H1 (cell line): ENCODE data around the gene AIF1L. TPM values are rescaled to one million over a fixed set of nuclear protein-coding genes. Genes with fewer than 3 reads are reported as not detected.

Experiments
- CTCF ChIA-PET: fragments of 300-600 bp; sonication (Branson Sonifier 250); formaldehyde crosslinking; loops from one replicate; lab custom pipeline; 2021; ENCODE audit not compliant: partially characterized antibody; lab: Charles Lee
- POLR2A ChIA-PET: fragments of 300-600 bp; sonication (Branson Sonifier 250); formaldehyde crosslinking; loops from one replicate; lab custom pipeline; 2021; ENCODE audit warnings: inconsistent platforms; ENCODE audit not compliant: partially characterized antibody; lab: Charles Lee
- DNase-seq, 2 experiments: peaks; one replicate each; pipeline versions ENCODE4 v3.0.0 to v3.0.0-alpha.2; 2010 to 2022; ENCODE audit warnings: low spot score in 2 of 2, low read depth in 1 of 2, mixed read lengths in 1 of 2
- FAIRE-seq: peaks from 2 replicates; lab custom pipeline; 2011; peaks lifted over from hg19 to GRCh38; lab: Jason Lieb, UNC
- H2AFZ ChIP-seq: 2 replicates; pipeline ENCODE4 v1.8.1; 2012; ENCODE audit warnings: low read length, inconsistent platforms
- H2AK5ac ChIP-seq: 2 replicates; pipeline ENCODE4 v1.6.1; 2013; ENCODE audit warnings: low read depth, low read length
- H2BK120ac ChIP-seq: replicated peaks from 2 replicates; pipeline ENCODE3; 2013; ENCODE audit warnings: low read depth, low read length, inconsistent platforms
- H2BK12ac ChIP-seq: 2 replicates; pipeline ENCODE4 v1.6.1; 2013; ENCODE audit warnings: low read depth, low read length
- H2BK15ac ChIP-seq: 2 replicates; pipeline ENCODE4 v1.6.1; 2013; ENCODE audit warnings: low read length
- H2BK20ac ChIP-seq: 2 replicates; pipeline ENCODE4 v1.6.1; 2013; ENCODE audit warnings: low read length
- H2BK5ac ChIP-seq: 2 replicates; pipeline ENCODE4 v1.6.1; 2013; ENCODE audit warnings: low read depth, low read length
- H3K14ac ChIP-seq: 2 replicates; pipeline ENCODE4 v1.6.1; 2013; ENCODE audit warnings: inconsistent platforms; ENCODE audit not compliant: insufficient read length
- H3K18ac ChIP-seq: 2 replicates; pipeline ENCODE4 v1.6.1; 2013; ENCODE audit warnings: low read length; ENCODE audit errors: extremely low read depth
- H3K23ac ChIP-seq: 2 replicates; pipeline ENCODE4 v1.6.1; 2013; ENCODE audit warnings: inconsistent platforms; ENCODE audit not compliant: insufficient read length
- H3K23me2 ChIP-seq: 2 replicates; pipeline ENCODE4 v1.6.1; 2013; ENCODE audit warnings: low read depth, low read length
- H3K27ac ChIP-seq: 2 replicates; pipeline ENCODE4 v1.6.1; 2011; ENCODE audit warnings: low read depth, low read length, inconsistent platforms
- H3K27me3 ChIP-seq, 4 experiments: replicated peaks in 1 of 4; 1 replicate in 1 of 4; 2 replicates in 3 of 4; pipeline versions ENCODE4 v1.6.1 to v1.8.1; 2011 to 2013; ENCODE audit warnings: low read length in 3 of 4, mild to moderate bottlenecking in 3 of 4, inconsistent platforms in 2 of 4, mixed read lengths in 2 of 4, moderate library complexity in 1 of 4; ENCODE audit not compliant: control insufficient read depth in 3 of 4, insufficient read depth in 3 of 4; ENCODE audit errors: extremely low read depth in 1 of 4
- H3K36me3 ChIP-seq, 4 experiments: 2 replicates each; pipeline versions ENCODE4 v1.6.1 to v1.8.1; 2011 to 2013; ENCODE audit warnings: mild to moderate bottlenecking in 4 of 4, low read length in 3 of 4, moderate library complexity in 2 of 4, control low read depth in 1 of 4, inconsistent platforms in 1 of 4; ENCODE audit not compliant: insufficient read depth in 4 of 4, control insufficient read depth in 2 of 4
- H3K4ac ChIP-seq: replicated peaks from 2 replicates; pipeline ENCODE3; 2013; ENCODE audit warnings: low read length, low read depth, mixed read lengths, inconsistent platforms; ENCODE audit not compliant: insufficient read length
- H3K4me1 ChIP-seq, 4 experiments: replicated peaks in 1 of 4; 1 replicate in 1 of 4; 2 replicates in 3 of 4; pipeline versions ENCODE4 v1.6.1 to v1.8.1; 2011 to 2013; ENCODE audit warnings: low read length in 3 of 4, inconsistent platforms in 2 of 4, mixed read lengths in 1 of 4; ENCODE audit not compliant: insufficient read depth in 4 of 4, control insufficient read depth in 3 of 4
- H3K4me2 ChIP-seq, 2 experiments: 2 replicates each; pipeline versions ENCODE4 v1.6.1 to v1.8.1; 2011 to 2013; ENCODE audit warnings: low read depth in 2 of 2, low read length in 2 of 2, control low read depth in 1 of 2, inconsistent platforms in 1 of 2, mild to moderate bottlenecking in 1 of 2; ENCODE audit not compliant: insufficient read depth in 1 of 2
- H3K4me3 ChIP-seq, 4 experiments: fragments of 200-600, 300-600 bp in 1 of 4; sonication (generic), shearing (Covaris generic), sonication (Bioruptor Twin) in 1 of 4; 2 replicates each; pipeline versions ENCODE4 v1.5.1 to v1.8.1; 2011 to 2016; ENCODE audit warnings: low read length in 4 of 4, low read depth in 3 of 4, control low read depth in 2 of 4, inconsistent platforms in 2 of 4, mild to moderate bottlenecking in 2 of 4, mixed read lengths in 1 of 4, moderate library complexity in 1 of 4; ENCODE audit not compliant: insufficient read depth in 2 of 4; ENCODE audit errors: extremely low read depth in 1 of 4
- H3K56ac ChIP-seq: replicated peaks from 2 replicates; pipeline ENCODE3; 2013; ENCODE audit warnings: low read depth, mild to moderate bottlenecking, mixed read lengths, low read length, inconsistent platforms; ENCODE audit not compliant: insufficient read length
- H3K79me1 ChIP-seq: 2 replicates; pipeline ENCODE4 v1.6.1; 2013; ENCODE audit warnings: low read depth, low read length, control low read depth
- H3K79me2 ChIP-seq, 2 experiments: 2 replicates each; pipeline versions ENCODE4 v1.6.1 to v1.8.1; 2012 to 2013; ENCODE audit warnings: low read length in 2 of 2, mild to moderate bottlenecking in 2 of 2, inconsistent platforms in 1 of 2; ENCODE audit not compliant: insufficient read depth in 2 of 2, control insufficient read depth in 1 of 2
- H3K9ac ChIP-seq, 4 experiments: replicated peaks in 1 of 4; 1 replicate in 1 of 4; 2 replicates in 3 of 4; pipeline versions ENCODE4 v1.6.1 to v1.8.1; 2011 to 2013; ENCODE audit warnings: low read depth in 3 of 4, low read length in 3 of 4, control low read depth in 2 of 4, mild to moderate bottlenecking in 2 of 4, moderate library complexity in 2 of 4, inconsistent platforms in 1 of 4; ENCODE audit errors: extremely low read depth in 1 of 4
- H3K9me3 ChIP-seq, 2 experiments: 2 replicates each; pipeline versions ENCODE4 v1.6.1 to v1.8.1; 2012 to 2013; ENCODE audit warnings: mild to moderate bottlenecking in 2 of 2, moderate library complexity in 2 of 2, control low read depth in 1 of 2, inconsistent platforms in 1 of 2, low read depth in 1 of 2, low read length in 1 of 2, mixed read lengths in 1 of 2; ENCODE audit not compliant: insufficient read depth in 2 of 2
- H4K20me1 ChIP-seq, 2 experiments: replicated peaks in 1 of 2; 2 replicates each; pipeline versions ENCODE3 to v1.8.1; 2011 to 2013; ENCODE audit warnings: inconsistent platforms in 2 of 2, low read length in 2 of 2, mild to moderate bottlenecking in 1 of 2; ENCODE audit not compliant: insufficient read depth in 2 of 2, control insufficient read depth in 1 of 2
- H4K5ac ChIP-seq: 2 replicates; pipeline ENCODE4 v1.6.1; 2013; ENCODE audit warnings: low read length, low read depth, mixed read lengths, inconsistent platforms; ENCODE audit not compliant: insufficient read length
- H4K8ac ChIP-seq: 2 replicates; pipeline ENCODE4 v1.8.0; 2013; ENCODE audit warnings: mild to moderate bottlenecking, moderate library complexity, low read length, inconsistent platforms; ENCODE audit not compliant: insufficient read depth; ENCODE audit errors: extremely low read depth
- H4K91ac ChIP-seq: replicated peaks from 2 replicates; pipeline ENCODE3; 2013; ENCODE audit warnings: low read length, mixed read lengths, inconsistent platforms; ENCODE audit not compliant: insufficient read length
- WGBS, 2 experiments: shearing (Covaris generic) in 1 of 2; methylation state at CpG; one replicate each; pipeline versions ENCODE4 v1.1.6 to v1.1.7; 2013 to 2015; ENCODE audit warnings: low lambda C conversion rate in 2 of 2, mixed read lengths in 2 of 2, inconsistent platforms in 1 of 2, low coverage in 1 of 2, missing lambda C conversion rate in 1 of 2; ENCODE audit not compliant: insufficient replicate concordance in 2 of 2, insufficient coverage in 1 of 2, insufficient read length in 1 of 2; ENCODE audit errors: extremely low coverage in 1 of 2, missing lambda C conversion rate in 1 of 2; 5-methylcytosine and 5-hydroxymethylcytosine counted together
- polyA plus RNA-seq, 7 experiments: library from polyadenylated mRNA; depleted of rRNA in 3 of 7; stranded (reverse) in 5 of 7; unstranded in 2 of 7; fragments of >200 nt in 5 of 7; fragments of 200-250 nt in 2 of 7; gene quantifications; 1 replicate in 5 of 7; 2 replicates in 1 of 7; 4 replicates in 1 of 7; pipeline versions ENCODE4 v1.2.1 to v1.2.3, GENCODE V29; 2011 to 2013; ENCODE audit warnings: missing spikeins in 2 of 7, mixed read lengths in 2 of 7
- total RNA-seq: library from RNA; stranded (reverse); fragmentation: NEBNext Ultra II Directional; extraction: Animal tissue kit (Norgen Biotek cat#: 25700); gene quantifications from 2 replicates; pipeline ENCODE4 v1.2.1, GENCODE V29; 2021

Gene AIF1L
- total and polyA plus RNA-seq, 2 of the 8 experiments (the other 6 are each of a cell fraction or from before 2014, with no cell fraction given) = 70.7 to 149 TPM

- Histone ChIP-seq H4K8ac (no peak overlapping the region), H3K4ac (no peak overlapping the region), H4K20me1 (no peaks in the 10 kb centered on the region), H3K9me3 (no peaks in the 10 kb centered on the region), H2BK5ac (no peak overlapping the region), H2BK15ac (no peak overlapping the region), H2BK20ac (no peak overlapping the region), H3K4me1 (no peaks in the 10 kb centered on the region), H4K5ac (no peak overlapping the region), H3K18ac (no peak overlapping the region), H3K79me2 (no peaks in the 10 kb centered on the region), H3K27me3 (no peaks in the 10 kb centered on the region), H3K9ac (no peak overlapping the region), H3K4me2 (no peak overlapping the region), H3K23ac (no peak overlapping the region), H4K91ac (no peak overlapping the region), H3K56ac (no peak overlapping the region), H3K27ac (no peak overlapping the region), H2BK120ac (no peak overlapping the region), H3K4me3 (no peak overlapping the region), H2BK12ac (no peak overlapping the region), H2AK5ac (no peak overlapping the region), H3K14ac (no peak overlapping the region), H2AFZ (no peak overlapping the region), H3K23me2 (no peaks in the 10 kb centered on the region), H3K79me1 (no peaks in the 10 kb centered on the region; the same call in 1 of the 2 replicates), H3K36me3 (peaks cover 4 to 33% (median 13%) of the 10 kb centered on the region in 4 experiments; a peak in 6 of 8 replicates)
- ChIA-PET POLR2A (no interaction called here), CTCF (interaction anchor here (0.9 to 3.3 kb wide), 3 partner anchors 10 to 36 kb away, joined by 3 to 18 read pairs (median 14); no protein-coding TSS in a partner anchor)
- DNase-seq = no peak
- no peak for FAIRE-seq
- 93% methylated on average over 4 of the region's 4 CpGs; no CpG with 5 or more reads in 1 of the 2 experiments for WGBS, 2 experiments
Measured at GRCh38 chr9:131167936-131168335, 71.6 kb downstream of the AIF1L start.
